Stimulated activated CD8-positive, alpha-beta memory T cell treated with anti-CD3 and anti-CD28 coated beads, Interleukin-4, amount 100 ng/mL, for 24 hours (primary cell): ENCODE measurements around the gene CELF2.

Experiments used
- DNase-seq: peaks from one replicate; pipeline ENCODE4 v3.0.0-alpha.2; 2020; ENCODE audit warnings: low read depth

The CELF2 gene

DNA sequence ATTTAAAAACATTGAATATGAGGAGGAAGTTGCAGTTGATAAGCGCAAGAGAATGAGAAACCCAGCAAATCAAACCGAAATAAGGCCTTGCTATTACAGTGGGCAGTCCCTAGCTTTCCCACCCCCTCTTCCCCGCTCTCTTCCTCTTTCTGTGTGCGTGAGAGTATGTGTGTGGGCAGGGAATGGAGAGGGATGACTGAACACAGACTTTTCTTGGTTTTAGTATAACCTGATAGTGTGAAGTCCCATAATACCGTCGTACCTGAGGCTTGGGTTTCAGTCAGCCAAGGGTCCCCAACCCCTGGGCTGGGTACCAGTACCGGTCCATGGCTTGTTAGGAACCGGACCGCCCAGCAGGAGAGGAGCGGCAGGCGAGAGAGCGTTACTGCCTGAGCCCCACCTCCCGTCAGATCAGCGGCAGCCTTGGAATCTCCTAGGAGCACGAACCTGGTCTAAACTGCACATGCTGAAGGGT, 255.3 kb downstream of the CELF2 start:
- peak; percentile 22 for DNase-seq

GRCh38 chr10:11274452-11274851, 256.8 kb downstream of the CELF2 start:
- no peak for DNase-seq

DNA sequence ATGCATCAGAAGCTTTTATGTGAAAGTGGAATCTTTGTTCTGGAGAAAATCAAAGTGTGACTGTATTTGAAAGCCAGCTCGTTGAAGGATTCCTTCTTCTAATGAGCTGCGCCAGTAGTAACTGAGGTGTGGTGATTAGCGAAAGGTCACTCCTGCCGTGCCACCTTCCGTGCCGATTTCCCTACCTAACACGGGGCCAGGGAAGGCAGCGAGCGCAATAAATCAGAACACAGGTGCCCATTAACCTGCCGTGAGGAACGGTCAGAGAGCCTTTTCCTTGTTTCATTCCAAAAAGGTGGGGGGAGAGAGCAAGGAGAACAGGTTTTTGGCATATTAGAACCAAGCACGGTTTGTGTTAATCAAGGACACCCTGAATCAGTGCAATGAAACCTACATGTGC, 258.0 kb downstream of the CELF2 start:
- DNase-seq: no peak

DNA sequence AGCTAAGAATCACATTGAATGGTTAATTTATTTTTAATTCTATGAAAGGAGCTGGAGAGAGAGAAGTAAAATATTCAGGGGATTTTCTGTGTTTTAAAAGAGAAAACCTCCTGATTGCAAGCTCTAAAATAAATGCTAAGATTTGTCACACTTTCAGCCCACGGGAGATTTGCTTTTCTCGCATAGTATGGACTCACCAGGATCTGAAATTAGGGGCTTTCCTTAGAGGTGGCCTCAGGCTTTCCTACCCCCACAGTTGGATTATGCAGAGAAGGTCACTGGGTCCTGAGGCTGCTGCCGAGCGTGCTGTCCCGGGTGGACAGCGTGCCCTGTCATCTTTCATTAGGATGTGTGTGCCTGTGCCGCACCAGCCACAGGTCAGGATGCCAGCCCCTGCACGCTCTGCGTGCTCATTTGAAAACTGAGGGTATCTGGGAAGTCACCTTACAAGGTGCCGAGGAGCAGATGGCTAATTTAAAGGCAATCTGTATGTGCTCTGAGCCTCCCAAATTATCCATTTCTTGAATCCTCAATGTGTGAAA, 258.8 kb downstream of the CELF2 start:
- DNase-seq: no peak

- DNase-seq: no peak
These were observed 261.6 kb downstream of the CELF2 start for GRCh38 chr10:11279314-11279713.

DNA sequence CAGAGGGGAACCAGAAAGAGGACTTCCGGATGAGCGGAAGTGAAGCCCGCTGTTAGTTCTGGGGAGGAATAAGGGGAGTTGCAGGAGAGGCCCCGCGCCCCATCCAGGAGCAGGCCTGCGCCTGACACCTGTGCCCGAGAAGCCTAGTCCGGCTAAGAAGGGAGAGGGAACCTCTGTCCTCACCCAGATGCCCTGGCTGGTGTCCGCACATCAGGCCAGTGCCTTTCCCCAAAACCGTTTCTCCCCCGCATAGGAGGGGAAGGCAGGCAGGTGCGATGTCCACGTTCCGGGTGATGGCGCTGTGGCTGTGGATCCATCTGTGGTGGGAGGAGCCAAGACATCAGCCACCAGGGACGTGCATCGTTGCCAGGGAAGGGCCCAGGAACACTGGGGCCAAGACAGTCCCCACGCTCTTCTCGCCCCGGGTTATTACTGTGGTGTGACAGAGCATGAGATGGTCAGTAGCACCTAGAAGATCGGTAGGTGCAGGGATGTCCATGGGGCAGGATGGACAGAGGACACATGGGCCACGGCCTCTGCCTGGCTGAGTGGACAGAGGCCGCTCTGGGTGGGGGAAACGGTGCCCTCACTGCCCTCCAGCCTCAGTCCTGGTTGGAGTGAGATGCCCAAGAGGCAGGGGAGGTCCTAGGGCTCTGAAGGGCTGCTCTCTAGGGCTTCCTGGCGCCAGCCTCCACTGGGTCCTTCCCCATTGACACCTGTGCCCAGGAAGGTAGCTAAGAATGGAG, 262.7 kb downstream of the CELF2 start:
- no peak for DNase-seq

- no peak for DNase-seq
These were observed 264.5 kb downstream of the CELF2 start for GRCh38 chr10:11282156-11282555.

DNA sequence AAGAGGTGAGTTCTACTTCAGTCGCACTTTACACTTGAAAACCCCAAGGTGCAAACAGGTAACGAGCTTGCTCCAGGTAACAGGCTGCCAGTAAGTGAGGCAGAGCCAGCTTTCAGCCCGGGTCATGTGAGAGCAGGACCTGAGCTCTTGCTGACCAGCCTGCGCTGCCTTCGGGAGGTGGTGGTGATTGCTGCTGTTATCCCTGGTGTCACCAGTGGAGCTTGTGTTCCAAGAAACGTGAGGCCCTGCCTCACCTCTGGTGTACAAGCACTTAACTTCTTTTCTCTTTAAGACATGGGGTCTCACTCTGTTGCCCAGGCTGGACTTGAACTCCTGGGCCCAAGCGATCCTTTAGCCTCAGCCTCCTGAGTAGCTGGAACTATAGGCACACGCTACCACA, 265.0 kb downstream of the CELF2 start:
- no peak for DNase-seq

DNA sequence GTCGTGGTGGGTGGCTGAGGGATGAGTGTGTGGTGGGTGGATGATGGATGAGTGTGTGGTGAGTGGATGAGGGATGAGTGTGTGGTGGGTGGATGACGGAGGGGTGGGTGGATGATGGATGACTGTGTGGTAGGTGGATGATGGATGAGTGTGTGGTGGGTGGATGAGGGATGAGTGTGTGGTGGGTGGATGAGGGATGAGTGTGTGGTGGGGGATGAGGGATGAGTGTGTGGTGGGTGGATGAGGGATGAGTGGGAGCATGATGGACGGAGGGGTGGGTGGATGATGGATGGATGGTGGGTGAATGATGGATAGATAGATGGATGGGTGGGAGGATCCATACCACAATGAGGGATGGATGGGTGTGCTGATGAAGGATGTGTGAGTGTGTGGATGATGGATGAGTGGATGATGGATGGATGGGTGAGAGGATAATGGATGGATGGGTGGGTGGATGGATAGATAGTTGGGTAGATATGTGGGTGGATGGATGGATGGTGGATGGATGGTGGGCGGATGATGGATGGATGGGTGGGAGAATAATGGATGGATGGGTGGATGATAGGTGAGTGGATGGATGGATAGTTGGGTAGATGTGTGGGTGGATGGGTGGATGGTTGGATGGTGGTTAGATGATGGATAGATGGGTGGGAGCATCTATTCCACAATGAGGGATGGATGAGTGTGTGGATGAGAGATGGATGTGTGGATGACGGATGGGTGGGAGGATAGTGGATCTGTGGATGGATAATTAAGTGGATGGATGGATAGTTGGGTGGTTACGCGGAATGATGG, 266.8 kb downstream of the CELF2 start:
- DNase-seq: no peak

GRCh38 chr10:11285171-11285570, 267.5 kb downstream of the CELF2 start:
- no peak for DNase-seq

DNA sequence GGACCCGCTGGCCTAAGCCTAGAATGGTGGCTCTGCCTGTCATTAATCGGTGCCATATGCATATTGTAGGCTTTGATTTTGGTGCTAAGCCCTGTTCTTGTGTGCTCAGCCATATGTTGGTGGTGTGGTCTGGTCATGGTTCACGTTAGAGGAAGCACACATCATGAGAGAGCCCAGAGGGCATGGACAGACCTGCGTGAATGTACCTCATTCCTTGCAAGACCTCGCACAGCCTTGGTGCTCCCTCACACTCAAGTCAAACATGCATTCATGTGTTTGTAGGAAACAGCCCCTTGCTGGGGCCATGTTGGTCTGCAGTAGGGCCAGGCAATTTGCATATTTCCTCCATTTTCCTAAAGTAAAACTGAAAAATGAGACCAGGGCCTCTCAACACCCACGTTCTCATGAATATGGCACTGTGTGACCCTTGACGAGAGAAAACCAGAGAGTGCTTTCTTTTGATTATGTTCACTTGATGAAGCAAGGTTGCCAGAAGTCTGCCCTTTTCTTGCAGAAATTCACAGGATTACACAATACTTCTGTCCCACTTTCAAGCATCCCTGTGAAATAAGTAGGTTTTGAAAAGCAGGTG, 268.7 kb downstream of the CELF2 start:
- no peak for DNase-seq

DNA sequence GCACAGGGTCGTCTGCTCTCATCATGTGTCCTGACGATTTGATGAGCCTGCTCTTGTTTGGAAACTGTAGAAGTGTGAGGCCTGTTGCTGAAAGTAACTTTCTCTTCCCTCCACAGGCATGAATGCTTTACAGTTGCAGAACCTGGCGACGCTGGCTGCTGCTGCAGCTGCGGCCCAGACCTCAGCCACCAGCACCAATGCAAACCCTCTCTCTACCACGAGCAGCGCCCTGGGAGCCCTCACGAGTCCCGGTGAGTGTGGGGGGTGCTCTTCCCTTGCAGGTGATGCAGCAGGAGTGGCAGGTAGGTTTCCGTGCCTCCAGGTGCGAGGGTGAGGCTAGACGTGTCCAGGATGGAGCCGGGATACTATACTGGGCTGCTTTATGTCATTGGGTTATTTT, 270.6 kb downstream of the CELF2 start:
- no peak for DNase-seq

GRCh38 chr10:11290156-11290890, 272.7 kb downstream of the CELF2 start:
- DNase-seq: no peak

DNA sequence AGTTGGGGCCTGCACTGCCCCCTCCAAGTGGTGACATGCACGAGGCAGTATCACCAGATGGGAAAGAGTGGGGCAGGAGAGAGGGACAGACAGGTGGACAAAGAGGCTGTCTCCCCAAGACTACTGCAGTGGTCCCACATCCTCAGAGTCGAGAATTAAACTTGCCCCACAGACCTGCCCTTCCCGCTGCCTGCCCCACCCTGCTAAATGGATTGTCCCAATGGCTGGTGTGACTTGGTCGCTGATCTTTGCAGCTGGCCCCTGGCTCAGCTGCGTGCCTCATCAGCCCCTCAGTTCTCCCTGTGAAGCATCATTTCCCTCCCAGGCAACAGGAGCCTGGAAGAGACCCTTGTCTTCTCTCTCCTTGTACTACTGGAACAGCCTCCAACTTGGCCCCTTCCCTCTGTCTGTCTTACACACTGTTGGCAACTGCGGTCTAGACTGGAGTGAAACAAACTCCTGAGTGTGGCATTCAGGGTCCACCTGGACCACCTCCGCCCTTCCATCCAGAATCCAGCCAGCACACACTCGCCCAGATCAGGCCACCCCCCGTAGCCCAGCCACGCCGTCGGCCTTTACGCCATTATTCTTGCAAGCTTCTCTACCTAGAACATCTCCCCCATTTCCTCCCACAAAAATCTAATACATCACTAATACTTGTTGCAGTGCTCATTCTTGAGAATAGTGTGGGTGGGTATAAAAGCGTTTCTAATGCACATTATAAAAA, 275.1 kb downstream of the CELF2 start:
- no peak for DNase-seq

DNA sequence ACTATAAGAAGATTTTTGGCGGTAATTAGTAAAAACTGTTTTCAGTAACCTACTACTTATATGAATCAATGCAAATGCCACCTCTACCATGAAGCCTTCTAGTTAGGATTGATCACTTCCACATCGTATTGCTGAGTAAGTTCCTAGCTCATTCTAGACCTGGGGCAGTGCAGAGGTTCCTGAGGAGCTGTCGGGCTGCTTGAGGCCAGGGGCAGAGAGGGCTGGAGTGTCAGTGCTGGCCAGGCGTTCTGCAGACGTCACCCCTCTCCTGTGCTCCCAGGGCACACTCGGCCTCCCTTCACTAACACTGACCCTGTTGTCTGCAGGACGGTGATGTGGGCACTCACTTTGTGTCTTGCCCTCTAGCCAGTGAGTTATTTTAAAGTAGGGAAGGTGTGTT, 275.7 kb downstream of the CELF2 start:
- DNase-seq: no peak

DNA sequence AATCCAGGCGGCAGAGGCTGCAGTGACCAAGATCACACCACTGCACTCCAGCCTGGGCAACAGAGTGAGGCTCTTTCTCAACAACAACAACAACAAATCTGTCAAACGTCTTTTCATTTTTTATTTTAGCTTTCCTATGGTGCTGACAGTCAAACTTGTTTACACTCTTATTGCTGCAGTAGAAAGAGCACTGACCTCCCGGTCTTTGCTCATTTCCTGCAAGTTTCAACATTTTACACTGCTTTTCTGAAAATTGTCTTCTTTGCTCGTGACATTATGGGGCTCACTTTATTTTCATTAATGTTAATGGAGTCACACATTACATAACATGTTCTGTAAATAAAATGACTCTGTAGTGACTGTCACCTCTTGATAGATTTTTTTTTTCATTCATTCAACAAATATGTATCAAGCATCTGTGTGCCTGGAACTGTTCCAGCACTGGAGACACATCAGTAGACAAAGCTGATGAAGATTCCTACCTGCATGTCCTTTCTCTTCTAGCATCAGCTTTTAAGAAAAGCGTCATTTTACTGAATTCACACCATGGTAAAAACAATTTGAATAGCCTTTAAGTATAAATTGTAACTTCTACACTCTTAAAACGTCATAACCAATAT, 277.3 kb downstream of the CELF2 start:
- DNase-seq: no peak

GRCh38 chr10:11295492-11295891, 277.8 kb downstream of the CELF2 start:
- no peak for DNase-seq

GRCh38 chr10:11297136-11297535, 279.5 kb downstream of the CELF2 start:
- DNase-seq: no peak

GRCh38 chr10:11298116-11298515, 280.4 kb downstream of the CELF2 start:
- no peak for DNase-seq

DNA sequence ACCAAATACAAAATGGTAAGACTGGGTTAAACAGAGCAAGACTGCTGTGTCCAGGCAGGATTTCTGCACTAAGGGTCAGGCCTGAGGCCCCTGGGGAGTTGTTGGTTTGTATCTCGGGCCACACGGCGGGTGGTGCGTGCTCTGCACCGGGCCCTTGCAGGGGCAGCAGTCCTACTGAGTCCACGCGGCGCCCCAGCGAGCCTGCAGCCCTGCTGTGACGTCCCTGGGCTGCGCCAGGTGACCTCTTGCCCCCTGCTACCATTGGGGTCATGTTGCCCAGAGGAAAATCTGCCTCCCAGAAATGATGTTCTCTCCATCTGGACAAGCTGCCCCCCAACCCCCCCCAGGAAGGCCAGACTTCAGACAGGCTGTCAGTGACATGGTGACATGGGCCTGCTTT, 281.5 kb downstream of the CELF2 start:
- DNase-seq: no peak

- DNase-seq: no peak
These were observed 282.4 kb downstream of the CELF2 start for GRCh38 chr10:11300026-11300425.
